B cell (primary cell): ENCODE data around the gene EMP3.

ENCODE experiments used
- CTCF ChIP-seq: fragments of 200-600 bp; IDR thresholded peaks from one replicate; pipeline ENCODE4 v1.8.0; 2022; ENCODE audit warnings: antibody characterized with exemption, mild to moderate bottlenecking
- EZH2 ChIP-seq: IDR thresholded peaks from 2 replicates; pipeline ENCODE4 v1.6.1; 2012; ENCODE audit warnings: borderline replicate concordance, low read depth, mild to moderate bottlenecking, moderate library complexity, low read length; ENCODE audit not compliant: insufficient read depth, poor library complexity, severe bottlenecking

GRCh38 chr19:48310227-48310626, 15.1 kb upstream of the EMP3 start:
- TF ChIP-seq CTCF, result no peak
- TF ChIP-seq EZH2, result no peak
